ENCODE results near the gene DLEC1. TPM values are rescaled to one million over a fixed set of nuclear protein-coding genes. Genes with fewer than 3 reads are reported as not detected.

DLEC1 gene
- polyA plus RNA-seq, 1 donor from 2014 or later, result 0.25 TPM

GRCh38 chr3:37989821-37990480, 49.1 kb upstream of the DLEC1 start:
- Histone ChIP-seq H3K9me3 (ENCODE audit: low read length) (no peaks in the 10 kb centered on the region), H3K27me3 (ENCODE audit: insufficient read depth, low read depth, low read length) (no peaks in the 10 kb centered on the region), H3K9me2 (ENCODE audit: insufficient read depth, low read length) (no peaks in the 10 kb centered on the region), H3K4me2 (ENCODE audit: low read length) (no peak overlapping the region), H2AFZ (ENCODE audit: low read depth, low read length) (no peak overlapping the region), H3K36me3 (ENCODE audit: insufficient read depth, low read length) (no peaks in the 10 kb centered on the region), H4K20me1 (ENCODE audit: insufficient read depth) (no peaks in the 10 kb centered on the region), H3F3A (ENCODE audit: insufficient read depth, low read length, poor library complexity, severe bottlenecking) (no peaks in the 10 kb centered on the region), H3K9ac (ENCODE audit: low read length) (no peak overlapping the region), H3K4me3 (ENCODE audit: low read length) (no peak overlapping the region), H3K27ac (ENCODE audit: low read length) (no peak overlapping the region), H3K79me2 (replicated peaks; ENCODE audit: insufficient read depth, low read length) (no peaks in the 10 kb centered on the region)
- TF ChIP-seq SMC3 (conservative IDR thresholded peaks at IDR 0.05; ENCODE audit: poor library complexity), result no peak
- no peak for TF ChIP-seq RAD21 (conservative IDR thresholded peaks at IDR 0.05)
- no peak for TF ChIP-seq REST (IDR thresholded peaks at IDR 0.05; ENCODE audit: borderline replicate concordance)
- TF ChIP-seq POLR2AphosphoS5 (IDR thresholded peaks at IDR 0.05), result no peak
- TF ChIP-seq MXI1 (conservative IDR thresholded peaks at IDR 0.05; ENCODE audit: poor library complexity, severe bottlenecking), result no peak
- no peak for TF ChIP-seq EZH2 (IDR thresholded peaks at IDR 0.05; ENCODE audit: borderline replicate concordance, insufficient read depth, low read length, poor library complexity, severe bottlenecking)
- TF ChIP-seq EP300 (conservative IDR thresholded peaks at IDR 0.05; ENCODE audit: poor library complexity, severe bottlenecking), result no peak
- no peak for TF ChIP-seq TAF1 (IDR thresholded peaks at IDR 0.05; ENCODE audit: low read depth)
- no peak for TF ChIP-seq CTCF (IDR thresholded peaks at IDR 0.05; ENCODE audit: poor library complexity, severe bottlenecking)

- Histone ChIP-seq H3K36me3 (ENCODE audit: insufficient read depth, low read length) (no peaks in the 10 kb centered on the region), H3K9ac (ENCODE audit: low read length) (no peak within 1 kb of the TSS), H4K20me1 (ENCODE audit: insufficient read depth) (no peaks in the 10 kb centered on the region), H3K27ac (ENCODE audit: low read length) (no peak within 1 kb of the TSS), H3K9me2 (ENCODE audit: insufficient read depth, low read length) (no peaks in the 10 kb centered on the region), H3K27me3 (ENCODE audit: insufficient read depth, low read depth, low read length) (no peaks in the 10 kb centered on the region), H2AFZ (ENCODE audit: low read depth, low read length) (no peak within 1 kb of the TSS), H3K4me2 (ENCODE audit: low read length) (no peak within 1 kb of the TSS), H3K4me3 (ENCODE audit: low read length) (no peak within 1 kb of the TSS), H3K79me2 (replicated peaks; ENCODE audit: insufficient read depth, low read length) (no peaks in the 10 kb centered on the region), H3F3A (ENCODE audit: insufficient read depth, low read length, poor library complexity, severe bottlenecking) (no peaks in the 10 kb centered on the region), H3K9me3 (ENCODE audit: low read length) (no peaks in the 10 kb centered on the region)
- TF ChIP-seq CTCF (IDR thresholded peaks at IDR 0.05; ENCODE audit: poor library complexity, severe bottlenecking) (no peak), RAD21 (conservative IDR thresholded peaks at IDR 0.05) (no peak), SMC3 (conservative IDR thresholded peaks at IDR 0.05; ENCODE audit: poor library complexity) (no peak)
These were observed 48.5 kb upstream of the DLEC1 start, which contains the start of gene VILL for GRCh38 chr3:37990527-37990926. TSS of gene VILL (plus strand) at chr3:37990786. CDS start at chr3:37993673, 2,887 bp downstream.
